ENCODE results near the gene ITGAV.

The ITGAV gene

DNA sequence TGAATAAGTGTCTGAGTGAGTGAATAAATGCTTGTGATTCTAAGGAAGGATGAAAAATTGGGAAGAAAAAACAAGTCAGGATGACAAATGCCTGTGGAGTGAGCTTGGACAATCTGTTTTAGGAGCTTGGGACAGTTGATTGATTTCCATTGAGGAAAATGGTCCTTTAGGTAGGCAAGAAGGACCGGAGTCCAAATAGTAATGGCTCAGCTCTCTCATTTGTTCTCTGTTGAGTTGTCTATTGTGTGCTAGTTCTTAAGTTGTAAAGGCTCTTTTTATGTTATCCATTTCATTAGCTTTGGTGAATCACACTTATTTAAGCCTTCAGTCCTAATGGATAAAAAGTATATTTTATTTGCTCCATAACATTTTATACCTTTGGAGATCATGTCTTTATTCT lies 135.9 kb downstream of the ITGAV start:
- DNase-seq = no peak

DNA sequence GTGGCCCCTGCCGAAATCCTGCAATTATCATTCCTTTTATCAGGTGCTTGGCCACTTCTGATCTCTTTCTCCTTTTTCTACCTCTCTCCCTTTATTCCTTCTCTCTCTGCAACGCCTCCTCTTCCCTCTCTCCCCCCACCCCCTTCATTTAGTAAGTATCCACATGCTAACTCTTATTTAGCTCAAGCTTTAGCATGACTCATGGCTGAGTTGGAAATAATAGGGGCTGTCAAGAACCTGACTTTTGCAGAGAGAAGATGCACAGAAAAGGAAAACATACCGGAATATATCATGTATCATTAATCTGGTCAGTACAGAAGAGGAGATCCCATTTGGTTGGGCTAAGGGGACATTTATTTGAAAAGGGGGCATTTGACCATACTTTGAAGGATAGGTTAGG lies 137.1 kb downstream of the ITGAV start:
- no peak for DNase-seq

DNA sequence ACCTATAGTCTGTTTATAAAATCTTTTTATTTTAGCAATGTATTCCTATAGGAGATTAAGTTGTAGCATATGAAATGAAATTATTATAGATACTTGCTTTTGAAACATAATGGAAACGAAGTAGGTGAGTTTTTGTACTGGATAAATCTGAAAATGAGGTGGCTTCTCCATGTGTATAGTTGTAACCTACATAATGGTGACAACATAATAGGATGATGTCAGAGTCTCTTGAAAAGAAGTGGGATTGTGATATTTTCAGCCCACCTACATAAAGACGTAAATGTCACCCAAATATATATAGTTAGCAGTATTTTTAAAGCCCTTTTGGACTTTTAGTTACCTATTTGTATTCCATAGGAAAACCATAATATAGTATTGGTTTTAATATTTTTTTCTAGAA lies 138.8 kb downstream of the ITGAV start:
- DNase-seq = no peak

All from cerebellar nuclear complex (tissue), 1 donor.